AG09309 (cell line): ENCODE results near the gene C14orf180.

Experiments
- DNase-seq: peaks from one replicate; pipeline ENCODE4 v3.0.0-alpha.2; 2010; ENCODE audit warnings: low read depth
- H3K4me3 ChIP-seq: 2 replicates; pipeline ENCODE4 v1.5.1; 2011; ENCODE audit warnings: mild to moderate bottlenecking, low read depth, low read length, moderate library complexity; ENCODE audit not compliant: control insufficient read depth
- CTCF ChIP-seq: IDR thresholded peaks from 2 replicates; pipeline ENCODE4 v1.5.1; 2011; ENCODE audit warnings: mild to moderate bottlenecking, low read depth, low read length, inconsistent platforms; ENCODE audit not compliant: insufficient read depth, control insufficient read depth; ENCODE audit errors: missing control alignments

Gene C14orf180

GRCh38 chr14:104558231-104559027 lies 21.1 kb upstream of the C14orf180 start:
- no peak overlapping the region for H3K4me3 ChIP-seq
- no peak for TF ChIP-seq CTCF
- DNase-seq: no peak

DNA sequence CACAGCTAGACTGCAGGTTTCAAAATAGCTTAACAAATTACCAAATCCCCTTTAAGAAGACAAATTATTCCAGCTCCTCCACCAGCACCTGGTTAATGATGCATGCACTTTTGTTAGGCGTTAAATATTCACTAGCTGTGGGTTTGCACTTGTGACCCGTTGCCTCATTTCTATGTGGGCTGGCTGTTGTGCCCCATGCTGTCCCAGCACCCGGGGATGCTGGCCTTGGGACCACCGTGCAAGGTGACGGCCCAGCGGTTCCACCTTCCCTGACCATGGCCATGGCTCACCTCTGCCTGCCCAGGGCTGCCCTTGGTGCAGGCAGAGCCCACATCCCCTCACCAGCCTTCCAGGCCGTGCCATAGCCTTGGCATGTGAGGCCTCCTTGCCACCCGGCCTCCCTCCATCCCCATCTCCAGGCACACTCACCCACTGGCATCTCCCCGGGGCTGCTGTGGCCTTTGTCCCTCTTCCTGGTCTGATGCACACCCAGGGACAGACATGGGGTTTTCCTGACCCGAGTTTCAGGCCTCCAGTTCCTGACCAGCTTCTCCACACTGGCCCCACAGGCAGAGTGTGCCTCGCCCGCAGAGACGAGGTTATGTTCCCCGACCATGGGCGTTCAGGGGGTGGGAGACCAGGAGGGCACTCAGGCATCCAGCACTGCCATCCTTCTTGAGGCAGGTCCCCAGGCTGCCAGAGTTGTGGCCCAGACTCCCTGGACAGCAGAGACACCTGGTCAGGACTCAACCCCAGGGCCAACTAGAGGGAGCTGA lies 20.3 kb upstream of the C14orf180 start:
- DNase-seq: no peak
- H3K4me3 ChIP-seq: no peak overlapping the region
- TF ChIP-seq CTCF: no peak

GRCh38 chr14:104559804-104560585 lies 19.6 kb upstream of the C14orf180 start:
- no peak for DNase-seq
- TF ChIP-seq CTCF: no peak
- no peak overlapping the region for H3K4me3 ChIP-seq

- TF ChIP-seq CTCF: no peak
- no peak overlapping the region for H3K4me3 ChIP-seq
- no peak for DNase-seq
These were observed 19.0 kb upstream of the C14orf180 start for GRCh38 chr14:104560586-104560945.

- H3K4me3 ChIP-seq: no peak overlapping the region
- TF ChIP-seq CTCF: no peak
- no peak for DNase-seq
These were observed 18.4 kb upstream of the C14orf180 start for GRCh38 chr14:104561124-104561557.
